ENCODE results near the gene DNAH3. TPM values are rescaled to one million over a fixed set of nuclear protein-coding genes. Genes with fewer than 3 reads are reported as not detected.

The DNAH3 gene
- total RNA-seq, 1 experiment from 2014 or later, result 0.24 TPM

DNA sequence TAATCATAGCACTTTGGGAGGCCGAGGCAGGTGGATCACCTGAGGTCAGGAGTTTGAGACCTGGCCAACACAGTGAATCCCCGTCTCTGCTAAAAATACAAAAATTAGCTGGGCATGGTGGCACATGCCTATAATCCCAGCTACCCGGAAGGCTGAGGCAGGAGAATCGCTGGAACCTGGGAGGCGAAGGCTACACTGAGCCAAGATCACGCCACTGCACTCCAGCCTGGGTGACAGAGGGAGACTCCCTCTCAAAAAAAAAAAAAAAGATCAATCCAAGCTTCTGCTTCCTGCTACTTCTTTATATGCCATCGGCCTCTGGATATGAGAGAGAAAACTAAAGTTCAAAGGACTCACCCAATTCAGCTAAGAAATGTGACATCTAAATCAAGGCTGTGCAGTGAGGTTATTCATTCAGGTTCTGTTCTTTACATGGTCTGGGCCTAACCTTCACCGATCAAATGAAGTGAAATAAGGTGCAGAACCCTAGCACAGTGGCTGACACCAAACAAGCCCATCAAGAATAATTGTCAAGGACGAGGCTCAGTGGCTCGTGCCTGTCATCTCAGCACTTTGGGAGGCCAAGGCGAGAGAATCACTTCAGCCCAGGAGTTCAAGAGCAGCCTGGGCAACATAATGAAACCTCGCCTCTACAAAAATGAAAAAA lies 35.1 kb upstream of the DNAH3 start:
- no peak overlapping the region for H2BK12ac ChIP-seq (ENCODE audit: insufficient read length, low read depth, low read length)
- Mint-ChIP-seq H3K4me1 (peaks cover 5 to 14% of the 10 kb centered on the region in 2 experiments; a peak in 3 of 4 replicates), H3K27ac (no peak overlapping the region; a peak in 1 of 7 replicates), H3K36me3 (ENCODE audit: insufficient read depth in 1 of 3, low read depth in 3 of 3) (peaks cover 27 to 36% (median 28%) of the 10 kb centered on the region in 3 experiments), H3K4me3 (no peak overlapping the region), H3K9me3 (peaks cover 22 to 33% of the 10 kb centered on the region in 2 experiments), H3K27me3 (ENCODE audit: low read depth) (peaks cover 7% of the 10 kb centered on the region)
- no peak overlapping the region for H2AK5ac ChIP-seq (ENCODE audit: insufficient read length, low read length)
- no peak overlapping the region for H2BK15ac ChIP-seq (ENCODE audit: low read depth, low read length)
- peaks cover under 1% of the 10 kb centered on the region; the same call in 1 of the 2 replicates for H3K79me2 ChIP-seq (ENCODE audit: insufficient read depth, low read length)
- peaks cover 10% of the 10 kb centered on the region for H3K9me3 ChIP-seq (ENCODE audit: control insufficient read depth, low read depth, low read length)
- DNase-seq, result no peak
- no peak overlapping the region for H3T11ph ChIP-seq (ENCODE audit: low read length)
- H3K23ac ChIP-seq (ENCODE audit: insufficient read length, low read depth, low read length), result no peak overlapping the region
- H3K27me3 ChIP-seq (ENCODE audit: insufficient read depth, low read length), result no peaks in the 10 kb centered on the region; the same call in 1 of the 2 replicates
- no peaks in the 10 kb centered on the region for H3K4me1 ChIP-seq (ENCODE audit: insufficient read depth, low read length)
- H4K8ac ChIP-seq (replicated peaks; ENCODE audit: insufficient read length, low read depth, low read length), result no peak overlapping the region
- H3K9ac ChIP-seq (ENCODE audit: extremely low read depth, insufficient read length, low read length), result no peak overlapping the region
- H3K4ac ChIP-seq (ENCODE audit: low read depth, low read length), result no peak overlapping the region
- H3K56ac ChIP-seq (ENCODE audit: insufficient read length, low read depth, low read length), result no peak overlapping the region
- no peak overlapping the region for H3K4me2 ChIP-seq (ENCODE audit: insufficient read depth, insufficient read length, low read length)
- no peak overlapping the region for H3K27ac ChIP-seq (ENCODE audit: insufficient read length, low read depth, low read length)
- no peak overlapping the region for H3K18ac ChIP-seq (ENCODE audit: insufficient read length, low read depth, low read length)
- H4K20me1 ChIP-seq (ENCODE audit: control insufficient read depth, insufficient read depth, insufficient read length), result no peaks in the 10 kb centered on the region
- H3K79me1 ChIP-seq (ENCODE audit: insufficient read depth, low read depth, low read length, poor library complexity, severe bottlenecking), result no peaks in the 10 kb centered on the region
- H3K14ac ChIP-seq (ENCODE audit: insufficient read depth, low read length), result no peak overlapping the region
- H4K91ac ChIP-seq (ENCODE audit: insufficient read length, low read depth, low read length), result no peak overlapping the region
- H2BK20ac ChIP-seq (ENCODE audit: low read depth, low read length, poor library complexity, severe bottlenecking), result no peak overlapping the region
- H2BK5ac ChIP-seq (ENCODE audit: insufficient read length, low read length), result no peak overlapping the region
- H2BK120ac ChIP-seq (ENCODE audit: low read depth, low read length, poor library complexity, severe bottlenecking), result no peak overlapping the region
- no peak overlapping the region for H2AFZ ChIP-seq (ENCODE audit: low read length)
- no CpG with 5 or more reads among the region's 12 CpGs for WGBS (ENCODE audit: extremely low coverage, insufficient read length, low lambda C conversion rate)
- TF ChIP-seq, protein P1, sequence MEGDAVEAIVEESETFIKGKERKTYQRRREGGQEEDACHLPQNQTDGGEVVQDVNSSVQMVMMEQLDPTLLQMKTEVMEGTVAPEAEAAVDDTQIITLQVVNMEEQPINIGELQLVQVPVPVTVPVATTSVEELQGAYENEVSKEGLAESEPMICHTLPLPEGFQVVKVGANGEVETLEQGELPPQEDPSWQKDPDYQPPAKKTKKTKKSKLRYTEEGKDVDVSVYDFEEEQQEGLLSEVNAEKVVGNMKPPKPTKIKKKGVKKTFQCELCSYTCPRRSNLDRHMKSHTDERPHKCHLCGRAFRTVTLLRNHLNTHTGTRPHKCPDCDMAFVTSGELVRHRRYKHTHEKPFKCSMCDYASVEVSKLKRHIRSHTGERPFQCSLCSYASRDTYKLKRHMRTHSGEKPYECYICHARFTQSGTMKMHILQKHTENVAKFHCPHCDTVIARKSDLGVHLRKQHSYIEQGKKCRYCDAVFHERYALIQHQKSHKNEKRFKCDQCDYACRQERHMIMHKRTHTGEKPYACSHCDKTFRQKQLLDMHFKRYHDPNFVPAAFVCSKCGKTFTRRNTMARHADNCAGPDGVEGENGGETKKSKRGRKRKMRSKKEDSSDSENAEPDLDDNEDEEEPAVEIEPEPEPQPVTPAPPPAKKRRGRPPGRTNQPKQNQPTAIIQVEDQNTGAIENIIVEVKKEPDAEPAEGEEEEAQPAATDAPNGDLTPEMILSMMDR (conservative IDR thresholded peaks at IDR 0.05), result no peak
- H3K23me2 ChIP-seq (ENCODE audit: insufficient read length, low read depth, low read length, poor library complexity, severe bottlenecking), result no peaks in the 10 kb centered on the region
- H4K5ac ChIP-seq (ENCODE audit: insufficient read length, low read depth, low read length), result no peak overlapping the region

All from H9 (cell line).